ENCODE results near the gene DDX54. TPM values are rescaled to one million over a fixed set of nuclear protein-coding genes. Genes with fewer than 3 reads are reported as not detected.
"Not testable (repeated sequence)": the region's sequence is repeated elsewhere in the genome, so short reads cannot be mapped to it uniquely, and the experiment has no call there.

Gene DDX54
- total RNA-seq, 1 donor from 2014 or later = 53.5 TPM

DNA sequence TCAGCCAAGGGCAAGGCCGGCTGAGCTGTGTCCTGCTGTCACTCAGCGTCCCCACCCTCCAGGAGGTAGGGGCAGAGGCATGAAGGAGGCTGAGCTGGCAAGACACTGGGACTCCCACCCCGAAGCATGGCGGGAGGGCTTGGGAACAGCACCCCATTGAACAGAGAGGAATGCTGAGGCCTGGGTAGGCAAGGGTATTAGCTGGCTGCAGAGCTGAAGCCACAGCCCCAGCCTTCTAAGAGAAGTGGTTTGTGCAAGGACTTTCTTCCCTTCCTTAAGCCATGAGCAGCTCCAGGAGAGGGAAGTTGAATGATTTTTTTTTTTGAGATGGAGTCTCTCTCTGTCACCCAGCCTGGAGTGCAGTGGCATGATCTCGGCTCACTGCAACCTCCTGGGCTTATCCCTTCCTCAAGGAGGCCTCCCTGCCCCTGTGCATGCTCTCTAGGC, 42.4 kb downstream of the DDX54 start:
- Histone ChIP-seq H3K27ac (ENCODE audit: low read depth, low read length) (no peak overlapping the region), H3K4me1 (ENCODE audit: insufficient read depth, low read length) (no peaks in the 10 kb centered on the region), H3K79me2 (ENCODE audit: insufficient read depth, low read length) (no peaks in the 10 kb centered on the region), H3K9me3 (ENCODE audit: insufficient read depth, low read depth, low read length) (no peaks in the 10 kb centered on the region), H3K9ac (ENCODE audit: low read length) (no peak overlapping the region), H3K36me3 (ENCODE audit: insufficient read depth, low read length) (no peaks in the 10 kb centered on the region), H3K4me3 (ENCODE audit: insufficient read depth, low read depth, low read length) (no peak overlapping the region), H4K20me1 (ENCODE audit: insufficient read depth, low read length) (no peaks in the 10 kb centered on the region), H2AFZ (ENCODE audit: low read depth, low read length) (no peak overlapping the region), H3K4me2 (ENCODE audit: low read length) (no peak overlapping the region), H3K27me3 (ENCODE audit: insufficient read depth, low read length) (no peaks in the 10 kb centered on the region)
- TF ChIP-seq, protein P1, sequence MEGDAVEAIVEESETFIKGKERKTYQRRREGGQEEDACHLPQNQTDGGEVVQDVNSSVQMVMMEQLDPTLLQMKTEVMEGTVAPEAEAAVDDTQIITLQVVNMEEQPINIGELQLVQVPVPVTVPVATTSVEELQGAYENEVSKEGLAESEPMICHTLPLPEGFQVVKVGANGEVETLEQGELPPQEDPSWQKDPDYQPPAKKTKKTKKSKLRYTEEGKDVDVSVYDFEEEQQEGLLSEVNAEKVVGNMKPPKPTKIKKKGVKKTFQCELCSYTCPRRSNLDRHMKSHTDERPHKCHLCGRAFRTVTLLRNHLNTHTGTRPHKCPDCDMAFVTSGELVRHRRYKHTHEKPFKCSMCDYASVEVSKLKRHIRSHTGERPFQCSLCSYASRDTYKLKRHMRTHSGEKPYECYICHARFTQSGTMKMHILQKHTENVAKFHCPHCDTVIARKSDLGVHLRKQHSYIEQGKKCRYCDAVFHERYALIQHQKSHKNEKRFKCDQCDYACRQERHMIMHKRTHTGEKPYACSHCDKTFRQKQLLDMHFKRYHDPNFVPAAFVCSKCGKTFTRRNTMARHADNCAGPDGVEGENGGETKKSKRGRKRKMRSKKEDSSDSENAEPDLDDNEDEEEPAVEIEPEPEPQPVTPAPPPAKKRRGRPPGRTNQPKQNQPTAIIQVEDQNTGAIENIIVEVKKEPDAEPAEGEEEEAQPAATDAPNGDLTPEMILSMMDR (IDR thresholded peaks at IDR 0.05; ENCODE audit: insufficient read depth, low read depth, low read length) = no peak
- TF ChIP-seq EZH2 (IDR thresholded peaks at IDR 0.05; ENCODE audit: insufficient read depth, low read length) = no peak
- FAIRE-seq = no peak
- Mint-ChIP-seq H3K36me3 (ENCODE audit: low read depth, unreplicated experiment) (no peaks in the 10 kb centered on the region), H3K27me3 (ENCODE audit: low read depth, unreplicated experiment) (peaks cover 8% of the 10 kb centered on the region), H3K9me3 (ENCODE audit: unreplicated experiment) (peaks cover 4% of the 10 kb centered on the region), H3K27ac (ENCODE audit: unreplicated experiment) (no peak overlapping the region), H3K4me1 (ENCODE audit: low read depth, unreplicated experiment) (no peaks in the 10 kb centered on the region), H3K4me3 (ENCODE audit: unreplicated experiment) (no peak overlapping the region)
- DNase-seq (ENCODE audit: low read depth) = no peak

DNA sequence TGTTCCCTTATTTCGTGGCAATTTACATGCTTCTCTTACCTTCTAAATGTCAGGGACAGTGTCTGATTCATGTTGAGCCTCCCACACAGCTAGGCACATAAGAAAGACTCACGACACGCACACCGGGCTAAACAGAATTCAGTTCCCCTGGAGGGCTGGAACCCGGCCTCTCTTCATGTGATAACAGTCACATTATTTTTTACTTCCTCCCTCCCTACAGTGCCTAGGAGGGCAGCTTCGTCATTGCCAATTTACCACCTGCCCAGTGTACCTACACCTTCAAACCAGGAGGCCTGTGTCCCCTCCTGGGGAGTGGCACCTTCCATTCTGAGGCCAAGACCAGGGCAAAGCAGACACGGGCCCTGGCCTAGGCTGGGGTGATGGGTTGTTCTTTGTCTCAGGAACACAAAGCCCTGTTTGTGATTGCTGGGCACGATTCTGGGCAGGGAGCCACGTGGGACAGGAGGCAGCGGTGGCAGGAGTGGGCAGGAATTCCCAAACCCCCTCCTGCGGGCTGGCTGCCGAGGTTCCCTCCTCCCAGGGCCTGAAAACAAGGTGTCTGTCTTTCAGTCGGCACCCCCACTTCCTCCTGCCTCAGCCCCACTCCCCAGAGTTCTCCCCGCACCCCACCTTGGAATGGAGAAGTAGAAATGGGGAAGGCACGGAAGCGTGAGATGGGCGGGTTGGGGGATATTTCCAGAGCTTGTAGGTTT, 42.9 kb downstream of the DDX54 start:
- H3K27me3 ChIP-seq (ENCODE audit: insufficient read depth, low read length) = no peaks in the 10 kb centered on the region
- no peak overlapping the region for H3K4me2 ChIP-seq (ENCODE audit: low read length)
- Mint-ChIP-seq H3K4me3 (ENCODE audit: unreplicated experiment) (no peak overlapping the region), H3K27me3 (ENCODE audit: low read depth, unreplicated experiment) (peaks cover 8% of the 10 kb centered on the region), H3K27ac (ENCODE audit: unreplicated experiment) (no peak overlapping the region), H3K36me3 (ENCODE audit: low read depth, unreplicated experiment) (no peaks in the 10 kb centered on the region), H3K4me1 (ENCODE audit: low read depth, unreplicated experiment) (no peaks in the 10 kb centered on the region), H3K9me3 (ENCODE audit: unreplicated experiment) (peaks cover 2% of the 10 kb centered on the region)
- FAIRE-seq (no peak), DNase-seq (ENCODE audit: low read depth) (no peak)
- H3K4me3 ChIP-seq (ENCODE audit: insufficient read depth, low read depth, low read length) = no peak overlapping the region
- no peaks in the 10 kb centered on the region for H4K20me1 ChIP-seq (ENCODE audit: insufficient read depth, low read length)
- no peaks in the 10 kb centered on the region for H3K36me3 ChIP-seq (ENCODE audit: insufficient read depth, low read length)
- H3K4me1 ChIP-seq (ENCODE audit: insufficient read depth, low read length) = no peaks in the 10 kb centered on the region
- H2AFZ ChIP-seq (ENCODE audit: low read depth, low read length) = peak overlapping the region; percentile 45
- no peaks in the 10 kb centered on the region for H3K79me2 ChIP-seq (ENCODE audit: insufficient read depth, low read length)
- no peaks in the 10 kb centered on the region for H3K9me3 ChIP-seq (ENCODE audit: insufficient read depth, low read depth, low read length)
- TF ChIP-seq, protein P1 (IDR thresholded peaks at IDR 0.05; ENCODE audit: insufficient read depth, low read depth, low read length) = no peak
- TF ChIP-seq EZH2 (IDR thresholded peaks at IDR 0.05; ENCODE audit: insufficient read depth, low read length) = no peak
- H3K27ac ChIP-seq (ENCODE audit: low read depth, low read length) = no peak overlapping the region
- H3K9ac ChIP-seq (ENCODE audit: low read length) = no peak overlapping the region

DNA sequence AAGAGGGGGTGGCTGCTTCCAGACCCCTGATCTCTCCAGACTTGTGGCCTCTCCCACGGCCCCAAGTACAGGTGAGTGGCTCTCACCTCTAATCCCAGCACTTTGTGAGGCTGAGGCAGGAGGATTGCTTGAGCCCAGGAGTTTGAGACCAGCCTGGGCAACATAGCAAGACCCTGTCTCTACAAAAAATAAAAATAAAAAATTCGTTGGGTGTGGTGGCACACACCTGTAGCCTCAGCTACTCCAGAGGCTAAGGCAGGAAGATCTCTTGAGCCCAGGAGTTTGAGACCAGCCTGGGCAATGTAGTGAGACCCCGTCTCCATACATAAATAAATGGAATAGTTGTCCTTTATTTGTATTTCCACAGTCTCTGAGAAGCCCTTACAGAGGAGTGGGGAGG, 43.6 kb downstream of the DDX54 start:
- H3K27ac ChIP-seq (ENCODE audit: low read depth, low read length); H4K20me1 ChIP-seq (ENCODE audit: insufficient read depth, low read length); H3K4me1 ChIP-seq (ENCODE audit: insufficient read depth, low read length); H3K4me2 ChIP-seq (ENCODE audit: low read length); H3K36me3 ChIP-seq (ENCODE audit: insufficient read depth, low read length); DNase-seq (ENCODE audit: low read depth); FAIRE-seq; H3K9me3 ChIP-seq (ENCODE audit: insufficient read depth, low read depth, low read length); H3K36me3 Mint-ChIP-seq (ENCODE audit: low read depth, unreplicated experiment); H3K4me1 Mint-ChIP-seq (ENCODE audit: low read depth, unreplicated experiment); H3K9me3 Mint-ChIP-seq (ENCODE audit: unreplicated experiment); H3K79me2 ChIP-seq (ENCODE audit: insufficient read depth, low read length); H3K27ac Mint-ChIP-seq (ENCODE audit: unreplicated experiment); H2AFZ ChIP-seq (ENCODE audit: low read depth, low read length); H3K27me3 ChIP-seq (ENCODE audit: insufficient read depth, low read length); H3K4me3 Mint-ChIP-seq (ENCODE audit: unreplicated experiment); H3K9ac ChIP-seq (ENCODE audit: low read length); H3K4me3 ChIP-seq (ENCODE audit: insufficient read depth, low read depth, low read length): not testable (repeated sequence)
- peaks cover 12% of the 10 kb centered on the region for H3K27me3 Mint-ChIP-seq (ENCODE audit: low read depth, unreplicated experiment)

Measured in astrocyte (in vitro differentiated cells and primary cell).